GM23248 (cell line): ENCODE results near the gene NDEL1.

Source experiments
- EZH2 ChIP-seq: fragments of 200-600 bp; sonication (generic); IDR thresholded peaks from 2 replicates; pipeline ENCODE4 v1.6.1; 2018; ENCODE audit warnings: antibody characterized with exemption, mild to moderate bottlenecking; ENCODE audit not compliant: insufficient read depth, poor library complexity, severe bottlenecking
- EZH2phosphoT487 ChIP-seq: fragments of 200-600 bp; sonication (generic); IDR thresholded peaks from 2 replicates; pipeline ENCODE4 v1.6.1; 2018; ENCODE audit warnings: antibody characterized with exemption, moderate library complexity, mild to moderate bottlenecking, low read depth; ENCODE audit not compliant: insufficient read depth

DNA sequence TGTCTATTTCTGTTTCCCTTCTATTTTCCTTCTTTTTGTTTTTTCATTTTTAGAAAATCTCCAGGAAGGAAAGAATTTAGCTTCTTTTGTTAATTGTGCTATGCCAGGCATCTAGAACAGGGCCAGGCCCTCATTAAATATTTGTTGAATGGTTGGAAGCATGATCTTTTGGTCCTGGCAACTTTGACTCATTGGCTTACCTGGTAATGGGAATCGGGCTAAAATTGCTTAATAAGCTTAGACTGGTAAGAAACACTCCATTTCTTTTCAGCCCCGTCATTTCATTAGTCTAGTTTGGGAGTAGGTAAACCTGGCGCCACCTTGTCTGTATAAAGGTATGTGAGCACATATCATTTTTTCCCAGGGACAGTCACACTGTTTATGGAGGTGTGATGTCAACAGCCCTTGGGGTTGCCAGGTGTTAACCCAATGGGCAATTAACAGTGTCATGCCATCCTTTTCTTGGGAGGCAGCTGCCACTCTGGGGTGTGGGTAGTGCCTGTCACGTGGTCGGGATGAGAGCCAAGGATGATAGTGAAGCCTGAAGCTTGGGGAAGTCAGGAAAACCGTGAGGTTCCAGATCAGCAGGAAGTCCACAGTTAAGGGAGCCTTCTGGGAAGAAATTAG, 9.5 kb upstream of the NDEL1 start:
- TF ChIP-seq EZH2 (no peak), EZH2phosphoT487 (no peak)
